Right lobe of liver (tissue), 6 donors: ENCODE data around the gene SCAPER. TPM values are rescaled to one million over a fixed set of nuclear protein-coding genes. Genes with fewer than 3 reads are reported as not detected.
"Not testable (repeated sequence)": the region's sequence is repeated elsewhere in the genome, so short reads cannot be mapped to it uniquely, and the experiment has no call there.

ENCODE experiments used
- ATAC-seq, 4 donors: fragments of 200-7000 bp; cut with Tn5 transposase; one replicate each; pipeline ENCODE4 v1.9.1; 2020; ENCODE audit warnings: mild to moderate bottlenecking in 4 of 4, moderate library complexity in 4 of 4
- DNase-seq, 3 donors: peaks; one replicate each; pipeline ENCODE4 v3.0.0-alpha.2; 2020
- H3K27ac ChIP-seq, 3 donors: fragments of 200-600 bp; one replicate each; pipeline ENCODE4 v1.8.0; 2022
- H3K27me3 ChIP-seq, 2 donors: fragments of 200-600 bp; one replicate each; pipeline ENCODE4 v1.8.0; 2022
- H3K36me3 ChIP-seq, 4 donors: fragments of 200-600 bp; sonication (generic) in 1 of 4; one replicate each; pipeline versions ENCODE4 v1.5.1 to v1.8.0; 2017 to 2022; ENCODE audit warnings: control low read depth in 1 of 4
- H3K4me1 ChIP-seq, 4 donors: fragments of 200-600 bp; sonication (generic) in 1 of 4; one replicate each; pipeline versions ENCODE4 v1.5.1 to v1.8.0; 2017 to 2022; ENCODE audit warnings: control low read depth in 1 of 4
- H3K4me3 ChIP-seq, 3 donors: fragments of 200-600 bp; one replicate each; pipeline ENCODE4 v1.8.0; 2022
- H3K9me3 ChIP-seq, 4 donors: fragments of 200-600 bp; sonication (generic) in 1 of 4; one replicate each; pipeline versions ENCODE4 v1.5.1 to v1.8.0; 2017 to 2022; ENCODE audit warnings: control low read depth in 1 of 4
- CTCF ChIP-seq, 4 donors: fragments of 200-600 bp in 3 of 4; fragments of 450-650 bp in 1 of 4; IDR thresholded peaks; one replicate each; pipeline versions ENCODE4 v1.5.1 to v1.8.0; 2016 to 2022; ENCODE audit warnings: antibody characterized with exemption in 4 of 4, mild to moderate bottlenecking in 2 of 4
- POLR2A ChIP-seq: fragments of 450-650 bp; IDR thresholded peaks from one replicate; pipeline ENCODE4 v1.6.1; 2017; ENCODE audit warnings: antibody characterized with exemption, mild to moderate bottlenecking
- WGBS: methylation state at CpG from one replicate; pipeline ENCODE4 v1.1.6; 2018; ENCODE audit warnings: low coverage, low lambda C conversion rate; ENCODE audit not compliant: insufficient coverage; ENCODE audit errors: missing lambda C conversion rate; 5-methylcytosine and 5-hydroxymethylcytosine counted together
- intact Hi-C, 2 donors: fragments of 100-400 bp; cut with DNase I; formaldehyde crosslinking; loops; one replicate each; pipeline versions ENCODE4 v1.11.2 to v1.14.1; 2022
- total RNA-seq, 6 experiments: library from RNA; depleted of rRNA in 2 of 6; stranded (reverse); fragments of >200 nt in 2 of 6; fragmentation: NEBNext Ultra II Directional in 3 of 6; extraction: Animal tissue kit (Norgen Biotek cat#: 25700) in 3 of 6; gene quantifications; one replicate each; pipeline versions ENCODE4 v1.1.0 to v1.2.4, GENCODE V29; 2016 to 2023
- donor health status: DM: no; HTN: yes; CAD: no.
- donor health status: DM: no; HTN: no; CAD: no.
- donor health status: DM: no; HTN: no; CAD: no.
- donor health status: DM: no; HTN: yes; CAD: no.
- donor health status: DM: no; HTN: yes; CAD: no.

SCAPER gene
- total RNA-seq, 6 experiments from 2014 or later: 6.7 to 17.3 (median 10.4) TPM

GRCh38 chr15:76433798-76434400 is 471.2 kb downstream of the SCAPER start:
- intact Hi-C loops: no loop called here
- 40% methylated on average over 3 of the region's 3 CpGs for WGBS
- Histone ChIP-seq H3K4me3 (no peak overlapping the region), H3K36me3 (no peaks in the 10 kb centered on the region), H3K27ac (no peak overlapping the region), H3K4me1 (no peaks in the 10 kb centered on the region), H3K9me3 (no peaks in the 10 kb centered on the region), H3K27me3 (no peaks in the 10 kb centered on the region)
- DNase-seq (no peak), ATAC-seq (no peak)
- no peak for TF ChIP-seq CTCF (IDR thresholded peaks at IDR 0.05)
- no peak for TF ChIP-seq POLR2A

GRCh38 chr15:76433036-76433435 is 472.1 kb downstream of the SCAPER start:
- H3K27ac ChIP-seq, DNase-seq, intact Hi-C loops, H3K36me3 ChIP-seq, H3K4me1 ChIP-seq, ATAC-seq, H3K27me3 ChIP-seq, H3K9me3 ChIP-seq, H3K4me3 ChIP-seq: not testable (repeated sequence)
- WGBS: 89% methylated on average over 1 of the region's 1 CpG

- ATAC-seq: no peak
These were observed 472.5 kb downstream of the SCAPER start for GRCh38 chr15:76432604-76433003.

GRCh38 chr15:76431971-76432370 is 473.2 kb downstream of the SCAPER start:
- H3K36me3 ChIP-seq: peaks cover 0 to 4% (median 0%) of the 10 kb centered on the region in 4 donors
- no peak for DNase-seq
- no peak for ATAC-seq
- intact Hi-C loops: no loop called here
- H3K9me3 ChIP-seq: no peaks in the 10 kb centered on the region
- H3K4me3 ChIP-seq: no peak overlapping the region
- TF ChIP-seq POLR2A: no peak
- TF ChIP-seq CTCF (IDR thresholded peaks at IDR 0.05): no peak
- no peaks in the 10 kb centered on the region for H3K27me3 ChIP-seq
- H3K4me1 ChIP-seq: no peaks in the 10 kb centered on the region
- H3K27ac ChIP-seq: no peak overlapping the region
- WGBS: 83% methylated on average over 3 of the region's 4 CpGs

More at GRCh38 chr15:76432604-76433003, 472.5 kb downstream of the SCAPER start:
- no peak overlapping the region for H3K4me3 ChIP-seq
- no peaks in the 10 kb centered on the region for H3K9me3 ChIP-seq
- 86% methylated on average over 1 of the region's 1 CpG for whole genome bisulfite sequencing
- no peaks in the 10 kb centered on the region for H3K27me3 ChIP-seq
- H3K36me3 ChIP-seq: peaks cover 0 to 4% (median 0%) of the 10 kb centered on the region in 4 donors
- intact Hi-C loops: no loop called here
- no peak for DNase-seq
- TF ChIP-seq POLR2A (no peak), CTCF (IDR thresholded peaks at IDR 0.05) (no peak)
- no peak overlapping the region for H3K27ac ChIP-seq
- H3K4me1 ChIP-seq: no peaks in the 10 kb centered on the region

- 100% methylated on average over 2 of the region's 2 CpGs for WGBS
- H3K4me1 ChIP-seq, H3K4me3 ChIP-seq, H3K9me3 ChIP-seq, H3K27ac ChIP-seq, H3K36me3 ChIP-seq, DNase-seq, H3K27me3 ChIP-seq, intact Hi-C loops, ATAC-seq: not testable (repeated sequence)
These were observed 474.4 kb downstream of the SCAPER start for GRCh38 chr15:76430711-76431110.
